GM18505 (cell line): ENCODE data around the gene TLE4.

ENCODE experiments used
- ATAC-seq: cut with Tn5 transposase; IDR thresholded peaks from one replicate; pipeline ENCODE4 v1.9.1; 2021; ENCODE audit not compliant: unreplicated experiment
- POLR2A ChIP-seq: IDR thresholded peaks from 4 replicates; pipeline ENCODE4 v1.6.1; 2011; ENCODE audit warnings: borderline replicate concordance; ENCODE audit not compliant: insufficient read depth, insufficient read length; ENCODE audit errors: extremely low read depth

Gene TLE4

DNA sequence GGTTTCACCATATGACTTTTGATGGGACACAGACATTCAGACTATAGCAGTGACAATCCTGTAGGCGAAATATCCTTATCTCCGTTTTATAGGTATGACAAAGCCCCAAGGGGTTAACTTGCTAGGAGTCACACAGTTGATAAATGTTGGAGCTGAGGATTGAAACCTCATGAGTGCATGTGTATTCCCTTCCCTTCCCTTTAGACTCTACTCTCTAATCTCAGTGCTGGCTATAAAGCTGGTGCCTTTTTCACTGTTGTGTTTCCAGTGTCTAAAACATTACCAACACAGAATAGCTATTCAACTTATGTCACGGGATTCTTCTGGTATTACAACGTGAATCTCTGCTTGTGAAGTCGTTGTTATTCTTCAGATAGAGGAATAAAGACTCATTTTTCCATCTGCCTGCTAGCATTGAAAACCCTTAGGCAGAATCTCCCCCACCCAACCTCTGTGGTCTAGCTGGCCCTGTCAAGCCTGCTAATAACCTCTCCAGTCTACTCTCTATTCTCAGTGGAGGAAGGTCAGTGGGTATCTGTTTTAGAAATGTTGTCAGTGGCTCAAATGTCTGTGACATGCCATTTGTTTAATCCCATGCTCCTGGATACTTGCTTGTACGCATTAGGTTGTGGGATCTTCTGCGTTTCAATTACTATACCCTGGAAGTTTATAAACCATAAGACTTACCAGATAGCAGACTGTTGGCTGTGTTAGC lies 121.2 kb downstream of the TLE4 start:
- TF ChIP-seq POLR2A = no peak
- no peak for ATAC-seq

GRCh38 chr9:79693750-79694149 lies 122.0 kb downstream of the TLE4 start:
- no peak for ATAC-seq
- no peak for TF ChIP-seq POLR2A

DNA sequence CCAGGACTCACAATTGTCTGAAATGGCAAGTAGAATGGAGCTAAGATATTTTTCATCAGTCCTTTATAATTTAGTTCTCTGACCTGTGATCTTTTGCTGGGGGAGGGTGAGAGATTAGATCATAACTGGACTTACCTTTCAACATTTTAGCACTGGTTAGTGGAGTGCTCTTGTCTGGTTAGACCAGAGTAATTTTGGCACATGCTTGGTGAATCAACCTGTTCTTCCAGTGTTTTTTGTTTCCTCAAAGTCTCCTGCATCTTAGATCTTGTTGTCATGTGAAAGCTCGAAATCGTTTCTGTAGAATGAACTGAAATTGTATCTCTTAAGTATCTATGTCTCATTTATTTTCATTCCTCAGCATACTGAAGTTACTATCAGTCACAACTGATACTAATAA lies 122.4 kb downstream of the TLE4 start:
- no peak for TF ChIP-seq POLR2A
- no peak for ATAC-seq

- no peak for ATAC-seq
- no peak for TF ChIP-seq POLR2A
Observed at GRCh38 chr9:79694676-79695400, 123.1 kb downstream of the TLE4 start.

- TF ChIP-seq POLR2A = no peak
- no peak for ATAC-seq
Observed at GRCh38 chr9:79695531-79696175, 123.9 kb downstream of the TLE4 start.

GRCh38 chr9:79698967-79699366 lies 127.2 kb downstream of the TLE4 start:
- TF ChIP-seq POLR2A = no peak
- ATAC-seq = no peak

DNA sequence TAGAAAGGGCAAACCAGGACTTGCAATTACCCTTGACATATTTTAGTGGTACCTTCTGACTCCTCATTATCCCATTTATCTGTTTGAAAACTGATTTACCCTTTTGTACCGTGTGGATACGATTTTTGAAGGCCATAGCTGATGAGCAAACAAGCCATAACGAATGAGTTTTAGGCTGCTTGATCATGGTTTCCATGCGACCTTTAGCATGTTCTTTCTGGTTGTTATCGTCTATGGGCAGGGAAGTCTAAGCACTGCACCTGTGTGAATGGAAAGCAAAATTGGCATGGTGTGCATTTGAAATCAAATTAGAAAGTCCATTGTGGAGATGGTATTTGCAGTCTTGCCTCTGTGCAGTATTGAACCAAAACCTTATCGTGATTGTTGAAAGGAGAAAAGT lies 127.7 kb downstream of the TLE4 start:
- TF ChIP-seq POLR2A = no peak
- ATAC-seq = no peak

DNA sequence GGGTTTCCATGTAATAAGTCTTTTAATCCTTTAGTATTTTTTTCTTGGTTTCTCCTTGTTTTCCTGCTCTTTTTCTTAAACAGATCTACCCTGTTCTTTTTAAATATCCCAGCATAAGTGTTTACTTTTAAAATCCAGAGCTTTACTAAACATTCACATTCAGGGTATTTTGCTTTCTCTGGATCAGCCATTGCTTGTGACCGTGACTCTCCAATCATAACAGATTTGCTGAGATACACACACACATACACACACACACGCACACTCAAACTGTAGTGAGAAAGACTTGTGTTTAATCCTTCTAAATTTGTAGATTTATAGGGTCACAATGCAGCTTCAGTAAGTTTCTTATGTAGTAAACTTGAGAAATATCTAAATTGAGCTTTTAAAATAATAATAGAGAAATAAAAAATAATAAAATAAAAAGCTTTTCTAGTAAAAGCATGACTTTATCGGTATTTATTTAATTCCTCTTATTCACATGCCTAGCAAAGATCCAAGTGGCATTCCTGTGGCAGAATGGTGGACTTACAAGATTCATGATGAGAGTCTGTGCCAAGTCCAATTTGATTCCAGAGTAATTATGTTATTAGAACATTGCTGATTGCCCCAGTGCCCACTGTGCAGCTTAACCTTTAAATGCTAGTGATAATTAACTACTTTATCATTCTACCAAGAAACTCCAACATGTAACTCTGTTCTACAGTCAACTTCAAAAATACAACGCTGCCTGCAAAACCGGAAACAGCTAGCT lies 129.0 kb downstream of the TLE4 start:
- TF ChIP-seq POLR2A = no peak
- ATAC-seq = no peak

- ATAC-seq = no peak
- TF ChIP-seq POLR2A = no peak
Observed at GRCh38 chr9:79701651-79702050, 129.9 kb downstream of the TLE4 start.

GRCh38 chr9:79705704-79706103 lies 133.9 kb downstream of the TLE4 start:
- ATAC-seq = no peak

GRCh38 chr9:79706512-79706911 lies 134.7 kb downstream of the TLE4 start:
- no peak for ATAC-seq
- no peak for TF ChIP-seq POLR2A

More at GRCh38 chr9:79705704-79706103, 133.9 kb downstream of the TLE4 start:
- no peak for TF ChIP-seq POLR2A

GRCh38 chr9:79707589-79707988 lies 135.8 kb downstream of the TLE4 start:
- no peak for TF ChIP-seq POLR2A
- no peak for ATAC-seq

GRCh38 chr9:79708541-79708940 lies 136.8 kb downstream of the TLE4 start:
- TF ChIP-seq POLR2A = no peak
- no peak for ATAC-seq
